ENCODE measurements around the gene NAE1.
A peak's percentile ranks its signal among the peaks of the same experiment; 100 is the strongest.

The NAE1 gene

GRCh38 chr16:66844342-66845079, 13.7 kb upstream of the NAE1 start, which contains the start of gene CA7:
TSS of gene CA7 (plus strand) at chr16:66844414. CDS start at chr16:66844488, 74 bp downstream.
- no peaks in the 10 kb centered on the region for H3K9me3 Mint-ChIP-seq
- H3K27ac Mint-ChIP-seq: no peak within 1 kb of the TSS
- H3K27me3 Mint-ChIP-seq (ENCODE audit: low read depth): peaks cover 51% of the 10 kb centered on the region
- H3K4me3 Mint-ChIP-seq: peak within 1 kb of the TSS; percentile 62
- H3K36me3 Mint-ChIP-seq (ENCODE audit: low read depth): no peaks in the 10 kb centered on the region
- H3K4me1 Mint-ChIP-seq (ENCODE audit: low read depth): peaks cover 13% of the 10 kb centered on the region

- Mint-ChIP-seq H3K36me3 (ENCODE audit: low read depth) (no peaks in the 10 kb centered on the region), H3K4me1 (ENCODE audit: low read depth) (peaks cover 13% of the 10 kb centered on the region), H3K27ac (no peak overlapping the region), H3K9me3 (no peaks in the 10 kb centered on the region), H3K4me3 (peak overlapping the region; percentile 62), H3K27me3 (ENCODE audit: low read depth) (peaks cover 57% of the 10 kb centered on the region)
Measured at GRCh38 chr16:66844009-66844341, 13.2 kb upstream of the NAE1 start.

GRCh38 chr16:66843191-66843590, 12.4 kb upstream of the NAE1 start:
- Mint-ChIP-seq H3K4me3 (no peak overlapping the region), H3K36me3 (ENCODE audit: low read depth) (no peaks in the 10 kb centered on the region), H3K27ac (no peak overlapping the region), H3K9me3 (peaks cover 5% of the 10 kb centered on the region), H3K4me1 (ENCODE audit: low read depth) (peaks cover 11% of the 10 kb centered on the region), H3K27me3 (ENCODE audit: low read depth) (peaks cover 64% of the 10 kb centered on the region)

- H3K27ac Mint-ChIP-seq: no peak overlapping the region
- H3K4me1 Mint-ChIP-seq (ENCODE audit: low read depth): peaks cover 6% of the 10 kb centered on the region
- H3K36me3 Mint-ChIP-seq (ENCODE audit: low read depth): no peaks in the 10 kb centered on the region
- peaks cover 7% of the 10 kb centered on the region for H3K9me3 Mint-ChIP-seq
- no peak overlapping the region for H3K4me3 Mint-ChIP-seq
- H3K27me3 Mint-ChIP-seq (ENCODE audit: low read depth): peaks cover 66% of the 10 kb centered on the region
Measured at GRCh38 chr16:66842765-66843164, 12.0 kb upstream of the NAE1 start.

- peaks cover 72% of the 10 kb centered on the region for H3K27me3 Mint-ChIP-seq (ENCODE audit: low read depth)
- H3K9me3 Mint-ChIP-seq: peaks cover 7% of the 10 kb centered on the region
- no peak overlapping the region for H3K27ac Mint-ChIP-seq
- no peak overlapping the region for H3K4me3 Mint-ChIP-seq
- H3K36me3 Mint-ChIP-seq (ENCODE audit: low read depth): no peaks in the 10 kb centered on the region
- peaks cover 2% of the 10 kb centered on the region for H3K4me1 Mint-ChIP-seq (ENCODE audit: low read depth)
Measured at GRCh38 chr16:66841366-66841765, 10.6 kb upstream of the NAE1 start.

- H3K4me3 Mint-ChIP-seq: no peak overlapping the region
- H3K4me1 Mint-ChIP-seq (ENCODE audit: low read depth): peaks cover 2% of the 10 kb centered on the region
- peaks cover 7% of the 10 kb centered on the region for H3K9me3 Mint-ChIP-seq
- peaks cover 68% of the 10 kb centered on the region for H3K27me3 Mint-ChIP-seq (ENCODE audit: low read depth)
- H3K36me3 Mint-ChIP-seq (ENCODE audit: low read depth): no peaks in the 10 kb centered on the region
- H3K27ac Mint-ChIP-seq: no peak overlapping the region
Measured at GRCh38 chr16:66840883-66841282, 10.1 kb upstream of the NAE1 start.

GRCh38 chr16:66834746-66835145, 4.0 kb upstream of the NAE1 start:
- peaks cover 9% of the 10 kb centered on the region for H3K4me1 Mint-ChIP-seq (ENCODE audit: low read depth)
- peaks cover 26% of the 10 kb centered on the region for H3K27me3 Mint-ChIP-seq (ENCODE audit: low read depth)
- H3K27ac Mint-ChIP-seq: no peak overlapping the region
- no peaks in the 10 kb centered on the region for H3K36me3 Mint-ChIP-seq (ENCODE audit: low read depth)
- peaks cover 7% of the 10 kb centered on the region for H3K9me3 Mint-ChIP-seq
- H3K4me3 Mint-ChIP-seq: no peak overlapping the region

- peaks cover 3% of the 10 kb centered on the region for H3K36me3 Mint-ChIP-seq (ENCODE audit: low read depth)
- H3K4me1 Mint-ChIP-seq (ENCODE audit: low read depth): peaks cover 20% of the 10 kb centered on the region
- no peaks in the 10 kb centered on the region for H3K9me3 Mint-ChIP-seq
- no peak overlapping the region for H3K27ac Mint-ChIP-seq
- no peak overlapping the region for H3K4me3 Mint-ChIP-seq
- H3K27me3 Mint-ChIP-seq (ENCODE audit: low read depth): peaks cover 8% of the 10 kb centered on the region
Measured at GRCh38 chr16:66832661-66833305, 2.0 kb upstream of the NAE1 start.

GRCh38 chr16:66832190-66832589, 1.4 kb upstream of the NAE1 start:
- H3K36me3 Mint-ChIP-seq (ENCODE audit: low read depth): peaks cover 6% of the 10 kb centered on the region
- no peak overlapping the region for H3K27ac Mint-ChIP-seq
- peaks cover 3% of the 10 kb centered on the region for H3K27me3 Mint-ChIP-seq (ENCODE audit: low read depth)
- H3K9me3 Mint-ChIP-seq: no peaks in the 10 kb centered on the region
- no peak overlapping the region for H3K4me3 Mint-ChIP-seq
- H3K4me1 Mint-ChIP-seq (ENCODE audit: low read depth): peaks cover 23% of the 10 kb centered on the region

- no peaks in the 10 kb centered on the region for H3K27me3 Mint-ChIP-seq (ENCODE audit: low read depth)
- no peaks in the 10 kb centered on the region for H3K9me3 Mint-ChIP-seq
- H3K27ac Mint-ChIP-seq: no peak overlapping the region
- H3K36me3 Mint-ChIP-seq (ENCODE audit: low read depth): peaks cover 39% of the 10 kb centered on the region
- H3K4me1 Mint-ChIP-seq (ENCODE audit: low read depth): peaks cover 14% of the 10 kb centered on the region
- H3K4me3 Mint-ChIP-seq: no peak overlapping the region
Measured at GRCh38 chr16:66824006-66824405, 6.8 kb downstream of the NAE1 start.

- Mint-ChIP-seq H3K36me3 (ENCODE audit: low read depth) (peaks cover 44% of the 10 kb centered on the region), H3K27ac (no peak overlapping the region), H3K27me3 (ENCODE audit: low read depth) (no peaks in the 10 kb centered on the region), H3K9me3 (no peaks in the 10 kb centered on the region), H3K4me1 (ENCODE audit: low read depth) (no peaks in the 10 kb centered on the region), H3K4me3 (no peak overlapping the region)
Measured at GRCh38 chr16:66814734-66815133, 16.0 kb downstream of the NAE1 start.

- H3K36me3 Mint-ChIP-seq (ENCODE audit: low read depth): peaks cover 39% of the 10 kb centered on the region
- H3K9me3 Mint-ChIP-seq: no peaks in the 10 kb centered on the region
- H3K4me3 Mint-ChIP-seq: no peak overlapping the region
- H3K27ac Mint-ChIP-seq: no peak overlapping the region
- H3K27me3 Mint-ChIP-seq (ENCODE audit: low read depth): no peaks in the 10 kb centered on the region
- H3K4me1 Mint-ChIP-seq (ENCODE audit: low read depth): no peaks in the 10 kb centered on the region
Measured at GRCh38 chr16:66811043-66811442, 19.7 kb downstream of the NAE1 start.

- H3K27ac Mint-ChIP-seq: no peak overlapping the region
- no peaks in the 10 kb centered on the region for H3K9me3 Mint-ChIP-seq
- H3K36me3 Mint-ChIP-seq (ENCODE audit: low read depth): peaks cover 42% of the 10 kb centered on the region
- H3K27me3 Mint-ChIP-seq (ENCODE audit: low read depth): no peaks in the 10 kb centered on the region
- H3K4me3 Mint-ChIP-seq: no peak overlapping the region
- H3K4me1 Mint-ChIP-seq (ENCODE audit: low read depth): no peaks in the 10 kb centered on the region
Measured at GRCh38 chr16:66810391-66810790, 20.4 kb downstream of the NAE1 start.

- Mint-ChIP-seq H3K27me3 (ENCODE audit: low read depth) (no peaks in the 10 kb centered on the region), H3K9me3 (no peaks in the 10 kb centered on the region), H3K36me3 (ENCODE audit: low read depth) (peaks cover 44% of the 10 kb centered on the region), H3K4me1 (ENCODE audit: low read depth) (no peaks in the 10 kb centered on the region), H3K4me3 (no peak overlapping the region), H3K27ac (no peak overlapping the region)
Measured at GRCh38 chr16:66809765-66810164, 21.0 kb downstream of the NAE1 start.

- no peak overlapping the region for H3K4me3 Mint-ChIP-seq
- peaks cover 23% of the 10 kb centered on the region for H3K36me3 Mint-ChIP-seq (ENCODE audit: low read depth)
- H3K4me1 Mint-ChIP-seq (ENCODE audit: low read depth): no peaks in the 10 kb centered on the region
- no peaks in the 10 kb centered on the region for H3K9me3 Mint-ChIP-seq
- no peaks in the 10 kb centered on the region for H3K27me3 Mint-ChIP-seq (ENCODE audit: low read depth)
- no peak overlapping the region for H3K27ac Mint-ChIP-seq
Measured at GRCh38 chr16:66802159-66802558, 28.6 kb downstream of the NAE1 start.
